Breast epithelium (tissue), 4 donors: ENCODE measurements around the gene EML5. TPM values are rescaled to one million over a fixed set of nuclear protein-coding genes. Genes with fewer than 3 reads are reported as not detected.

Source experiments
- DNase-seq, 2 donors: peaks; one replicate each; pipeline ENCODE4 v3.0.0-alpha.2; 2019; ENCODE audit warnings: low spot score in 2 of 2
- H3K27ac ChIP-seq, 2 donors: fragments of 200-600 bp; sonication (generic) in 1 of 2; one replicate each; pipeline ENCODE4 v1.5.1; 2016 to 2019; ENCODE audit warnings: mild to moderate bottlenecking in 1 of 2
- H3K27me3 ChIP-seq, 2 donors: fragments of 200-600 bp; sonication (generic) in 1 of 2; one replicate each; pipeline versions ENCODE4 v1.5.1 to v1.6.0; 2017 to 2019; ENCODE audit warnings: control low read depth in 1 of 2, mild to moderate bottlenecking in 1 of 2
- H3K36me3 ChIP-seq: fragments of 200-600 bp; one replicate; pipeline ENCODE4 v1.5.1; 2019
- H3K4me1 ChIP-seq, 2 donors: fragments of 200-600 bp; sonication (generic); one replicate each; pipeline ENCODE4 v1.5.1; 2016 to 2019; ENCODE audit warnings: control low read depth in 1 of 2
- H3K4me3 ChIP-seq, 3 donors: fragments of 200-600 bp; sonication (generic); 1 replicate in 2 of 3; 2 replicates in 1 of 3; pipeline ENCODE4 v1.5.1; 2016 to 2019; ENCODE audit warnings: mild to moderate bottlenecking in 3 of 3, moderate library complexity in 2 of 3
- H3K9me3 ChIP-seq, 2 donors: fragments of 200-600 bp; sonication (generic) in 1 of 2; one replicate each; pipeline ENCODE4 v1.5.1; 2016 to 2019; ENCODE audit warnings: control low read depth in 1 of 2
- CTCF ChIP-seq, 3 donors: fragments of 450-650 bp; IDR thresholded peaks; one replicate each; pipeline ENCODE4 v1.5.1; 2016 to 2017; ENCODE audit warnings: antibody characterized with exemption in 3 of 3, mild to moderate bottlenecking in 3 of 3, moderate library complexity in 3 of 3
- POLR2A ChIP-seq: fragments of 450-650 bp; IDR thresholded peaks from one replicate; pipeline ENCODE4 v1.6.1; 2016; ENCODE audit warnings: antibody characterized with exemption, mild to moderate bottlenecking, moderate library complexity
- POLR2AphosphoS5 ChIP-seq, 3 donors: sonication (generic); formaldehyde crosslinking; IDR thresholded peaks; one replicate each; pipeline ENCODE4 v1.6.1; 2017; ENCODE audit warnings: antibody characterized with exemption in 3 of 3
- intact Hi-C: fragments of 100-400 bp; cut with DNase I; formaldehyde crosslinking; loops from one replicate; pipeline ENCODE4 v1.15.1; 2023; ENCODE audit warnings: low total_unique reads
- total RNA-seq, 3 donors: library from RNA; depleted of rRNA; stranded (reverse); fragments of >200 nt; gene quantifications; one replicate each; pipeline ENCODE4 v1.1.0, GENCODE V29; 2016

EML5 gene
- total RNA-seq, 3 donors from 2014 or later: 0.96 to 5.6 (median 4.3) TPM

GRCh38 chr14:88562532-88562830 lies 230.3 kb downstream of the EML5 start:
- no peak for DNase-seq
- Histone ChIP-seq H3K36me3 (no peaks in the 10 kb centered on the region), H3K27ac (peak overlapping the region; percentile 87 to 97), H3K4me1 (no peaks in the 10 kb centered on the region), H3K4me3 (peak overlapping the region; percentile 73 to 98 (median 77)), H3K27me3 (no peaks in the 10 kb centered on the region), H3K9me3 (no peaks in the 10 kb centered on the region)
- intact Hi-C loops: no loop called here
- no peak for TF ChIP-seq POLR2AphosphoS5 (IDR thresholded peaks at IDR 0.05)
- TF ChIP-seq CTCF (IDR thresholded peaks at IDR 0.05): no peak
- no peak for TF ChIP-seq POLR2A

Other genes with a start within 250 kb of the EML5 start
- gene PTPN21, start 237.9 kb downstream of the EML5 start, total RNA-seq: 10 to 100 TPM; 14.4 to 18.1 (median 14.5) TPM
- 100 to 1,000 TPM in 1 of 3 donors, 10 to 100 TPM in 2; 75.7 to 102 (median 76.7) TPM for gene ZC3H14, start 229.9 kb downstream of the EML5 start, total RNA-seq
- 10 to 100 TPM; 18.9 to 58.2 (median 44.6) TPM for gene TTC8, start 31.7 kb upstream of the EML5 start, total RNA-seq